Measurements from ENCODE around the gene TMOD3.
A peak's percentile ranks its signal among the peaks of the same experiment; 100 is the strongest.
"Not testable (repeated sequence)": the region's sequence is repeated elsewhere in the genome, so short reads cannot be mapped to it uniquely, and the experiment has no call there.

TMOD3 gene

DNA sequence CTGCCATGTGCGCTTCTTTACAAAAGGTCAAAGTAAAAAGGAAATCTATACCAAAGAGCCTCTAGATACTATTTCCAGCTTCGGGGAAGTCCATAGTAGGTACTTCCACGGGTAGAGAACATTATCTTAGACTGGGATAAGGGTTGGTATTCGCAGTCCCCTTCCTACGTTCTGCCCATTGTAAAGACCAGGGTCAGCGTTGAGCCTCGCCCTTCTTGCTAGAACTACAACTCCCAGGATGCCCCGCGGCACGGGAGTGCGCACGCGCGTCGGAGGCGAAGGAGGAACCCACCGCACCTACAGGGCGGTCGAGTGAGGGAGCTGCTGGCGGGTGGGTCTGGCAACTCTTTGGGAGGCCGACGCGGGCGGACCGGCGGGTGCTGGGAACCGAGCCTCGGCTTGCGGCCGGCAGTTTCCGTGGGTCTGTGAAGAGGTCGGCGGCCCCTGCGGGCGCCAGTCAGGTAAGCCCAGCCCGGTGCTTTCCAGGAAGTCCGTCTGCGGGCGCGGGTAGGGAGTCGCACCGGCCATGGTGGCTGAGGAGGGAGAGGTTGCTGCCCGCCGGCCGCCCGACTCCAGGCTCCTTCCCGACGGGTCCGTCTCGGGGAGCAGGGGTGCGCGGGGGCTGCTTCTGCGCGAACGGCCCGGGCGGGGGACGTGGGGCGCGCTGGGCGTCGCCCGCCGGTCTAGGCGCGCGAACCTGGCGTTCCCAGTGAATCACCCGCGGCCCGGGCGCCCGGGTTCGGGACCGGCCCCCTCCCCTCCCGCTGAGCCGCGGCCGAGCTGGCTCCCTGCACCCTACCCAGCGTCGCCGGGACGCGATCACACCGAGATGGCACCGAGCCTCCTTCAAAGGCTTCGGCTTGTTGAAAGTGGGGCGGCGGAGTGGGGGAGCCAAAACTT is at the start of gene TMOD3:
Gene TMOD3, plus strand, starts transcription at position 278 of the 900 bp plus-strand sequence. CDS start 33,232 bp downstream, outside the sequence.
- DNase-seq = peak; percentile 95

DNA sequence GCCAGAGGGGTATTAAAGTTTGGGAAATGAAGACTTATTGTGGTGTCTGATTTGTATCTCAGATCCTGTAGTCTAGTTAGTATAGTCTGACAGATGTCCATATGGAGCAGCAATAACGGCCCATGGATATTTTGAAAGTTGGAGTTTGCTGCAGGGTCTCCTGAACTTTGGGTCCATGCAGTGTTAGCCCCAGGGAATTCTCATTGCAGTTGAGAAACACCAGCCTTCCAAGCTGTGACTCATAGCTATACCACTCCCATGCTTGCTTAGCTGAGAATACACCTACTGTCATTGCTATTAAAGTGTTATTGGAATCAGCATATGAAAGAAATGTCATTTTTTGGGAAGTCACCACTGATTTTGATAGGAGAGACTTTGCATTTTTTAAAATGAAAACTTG is 48.8 kb upstream of the TMOD3 start:
- DNase-seq = no peak

DNA sequence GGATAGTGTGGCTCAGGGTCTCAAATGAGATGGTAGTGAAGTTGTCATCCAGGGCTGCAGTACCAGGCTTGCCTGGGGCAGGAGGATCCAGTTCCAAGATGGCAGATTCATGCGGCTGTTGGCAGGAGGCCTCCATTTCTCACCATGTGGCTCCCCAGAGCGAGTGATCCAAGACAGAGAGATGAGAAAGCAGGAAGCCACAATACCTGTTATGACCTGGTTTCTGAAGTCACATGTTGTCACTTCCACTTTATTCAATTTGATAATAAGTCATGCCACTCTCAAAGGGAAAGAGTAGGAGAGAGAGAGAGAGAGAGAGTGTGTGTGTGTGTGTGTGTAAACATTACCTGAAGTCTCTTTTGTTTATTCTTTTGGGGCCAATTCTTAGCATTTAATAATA is 47.9 kb upstream of the TMOD3 start:
- DNase-seq = no peak

DNA sequence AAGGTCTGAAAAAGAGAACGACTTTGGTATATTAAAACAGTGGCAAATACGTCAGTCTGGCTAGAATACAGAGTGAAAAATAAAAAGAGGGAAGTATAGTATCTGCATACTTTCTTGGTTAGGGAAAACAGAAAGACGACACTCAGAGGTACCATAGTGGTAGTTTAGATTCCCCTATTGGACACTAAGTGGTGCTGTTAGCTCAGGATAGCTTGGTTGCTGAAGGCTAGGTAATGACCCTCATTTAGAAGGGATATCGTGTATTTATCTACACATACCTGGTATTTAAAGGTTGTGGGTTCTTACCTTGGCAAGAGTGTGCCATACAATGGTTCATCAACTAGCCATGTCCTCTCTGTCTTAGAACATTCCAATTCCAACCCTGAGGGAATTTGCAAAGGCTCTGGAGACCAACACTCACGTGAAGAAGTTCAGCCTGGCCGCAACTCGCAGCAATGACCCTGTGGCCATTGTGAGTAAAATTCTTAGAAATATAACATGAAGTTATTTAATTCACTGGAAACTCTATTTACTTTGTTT is 47.0 kb upstream of the TMOD3 start:
- no peak for DNase-seq

DNA sequence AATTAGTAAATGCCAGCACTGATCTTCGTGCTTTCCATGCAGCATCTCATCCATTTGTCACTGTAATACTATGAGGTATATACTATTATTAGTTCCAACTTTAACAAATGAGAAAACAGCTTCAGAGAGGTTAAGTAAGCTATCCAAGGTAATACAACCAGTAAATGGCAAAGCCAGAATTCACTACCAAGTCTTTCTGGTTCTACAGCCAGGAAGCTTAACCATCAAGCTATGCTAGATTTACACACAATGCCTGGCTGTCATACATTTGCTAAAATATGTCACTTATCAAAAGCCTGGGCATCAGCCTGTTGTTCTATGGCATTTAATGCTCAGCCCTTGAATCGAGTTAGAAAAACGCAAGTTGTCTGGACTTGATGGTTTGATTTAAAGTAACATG is 45.5 kb upstream of the TMOD3 start:
- DNase-seq = no peak

DNA sequence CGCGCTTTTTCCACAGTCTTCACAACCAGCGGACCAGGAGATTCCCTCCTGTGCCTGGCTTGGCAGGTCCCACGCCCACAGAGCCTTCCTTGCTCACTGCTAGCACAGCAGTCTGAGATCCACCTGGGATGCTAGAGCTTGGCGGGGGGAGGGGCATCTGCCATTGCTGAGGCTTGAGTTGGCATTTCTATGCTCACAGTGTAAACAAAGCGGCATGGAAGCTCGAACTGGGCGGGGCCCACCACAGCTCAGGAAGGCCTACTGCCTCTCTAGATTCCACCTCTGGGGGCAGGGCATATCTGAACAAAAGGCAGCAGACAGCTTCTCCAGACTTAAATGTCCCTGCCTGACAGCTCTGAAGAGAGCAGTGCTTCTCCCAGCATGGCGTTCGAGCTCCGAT is 42.3 kb upstream of the TMOD3 start:
- DNase-seq = not testable (repeated sequence)

DNA sequence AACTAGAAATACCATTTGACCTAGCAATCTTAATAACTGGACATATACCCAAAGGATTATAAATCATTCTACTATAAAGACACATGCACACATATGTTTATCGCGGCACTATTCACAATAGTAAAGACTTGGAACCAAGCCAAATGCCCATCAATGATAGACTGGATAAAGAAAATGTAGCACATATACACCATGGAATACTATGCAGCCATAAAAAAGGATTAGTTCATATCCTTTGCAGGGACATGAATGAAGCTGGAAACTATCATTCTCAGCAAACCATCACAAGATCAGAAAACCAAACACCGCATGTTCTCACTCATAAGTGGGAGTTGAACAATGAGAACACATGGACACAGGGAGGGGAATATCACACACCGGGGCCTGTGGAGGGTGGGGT is 37.0 kb upstream of the TMOD3 start:
- not testable (repeated sequence) for DNase-seq

DNA sequence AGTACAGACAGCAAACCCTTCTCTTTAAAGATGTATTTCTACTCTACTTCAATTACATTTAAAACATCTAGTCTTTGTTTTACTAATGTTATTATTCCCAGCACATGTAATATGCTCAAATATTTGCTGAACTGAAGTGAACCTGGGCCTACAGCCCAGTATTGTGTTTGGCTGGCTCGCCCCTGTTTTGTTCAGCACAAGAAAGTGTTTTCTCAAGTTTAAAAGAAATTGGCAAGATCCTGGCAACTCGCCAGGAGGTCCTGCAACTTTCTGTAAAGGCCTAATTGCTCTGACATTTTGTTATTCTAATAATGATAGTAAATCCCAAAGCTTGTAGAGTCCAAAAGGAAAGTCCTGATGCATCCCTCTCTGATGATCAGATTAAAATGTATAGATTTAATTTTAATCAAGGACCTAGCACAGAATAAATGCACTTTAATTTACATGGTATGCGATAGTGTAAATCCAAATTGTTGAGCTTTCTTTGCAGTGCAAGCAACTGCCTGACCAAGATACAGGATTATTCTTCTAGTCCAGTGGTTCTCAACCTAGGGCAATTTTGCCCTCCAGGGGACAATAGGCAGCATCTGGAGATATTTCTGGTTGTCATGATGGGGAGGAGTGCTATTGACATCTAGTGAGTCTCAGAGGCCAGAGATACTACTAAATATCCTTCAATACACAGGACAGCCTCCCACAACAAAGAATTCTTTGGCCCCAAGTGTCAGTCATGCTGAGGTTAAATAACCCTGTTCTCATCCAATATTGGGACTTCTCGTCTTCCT is 35.7 kb upstream of the TMOD3 start:
- DNase-seq = no peak

DNA sequence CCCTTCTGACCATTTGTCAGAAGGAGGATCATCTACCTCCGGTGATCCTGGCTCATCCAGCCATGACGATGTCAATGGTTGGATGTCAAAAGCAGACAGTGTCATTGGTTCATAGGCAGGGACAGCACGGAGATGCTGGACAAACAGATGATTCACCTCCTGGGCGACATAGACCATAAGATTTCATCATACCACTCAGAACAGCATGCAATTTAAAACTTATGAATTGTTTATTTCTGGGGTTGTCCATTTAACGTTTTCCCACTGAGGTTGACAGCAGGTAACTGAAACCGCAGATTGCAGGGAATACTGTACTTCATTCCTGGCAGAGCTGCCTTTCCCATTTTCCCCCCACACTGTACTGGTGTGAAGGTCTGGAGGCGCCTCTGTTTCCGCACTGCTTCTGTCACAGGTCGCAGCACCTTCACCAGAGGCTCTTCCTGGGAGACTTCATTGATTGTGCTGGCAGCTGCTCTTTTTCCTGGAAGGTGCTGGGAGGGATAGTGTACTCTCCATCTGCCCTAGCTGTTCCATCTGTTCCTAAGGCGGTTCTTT is 32.5 kb upstream of the TMOD3 start:
- peak; percentile 52 for DNase-seq

DNA sequence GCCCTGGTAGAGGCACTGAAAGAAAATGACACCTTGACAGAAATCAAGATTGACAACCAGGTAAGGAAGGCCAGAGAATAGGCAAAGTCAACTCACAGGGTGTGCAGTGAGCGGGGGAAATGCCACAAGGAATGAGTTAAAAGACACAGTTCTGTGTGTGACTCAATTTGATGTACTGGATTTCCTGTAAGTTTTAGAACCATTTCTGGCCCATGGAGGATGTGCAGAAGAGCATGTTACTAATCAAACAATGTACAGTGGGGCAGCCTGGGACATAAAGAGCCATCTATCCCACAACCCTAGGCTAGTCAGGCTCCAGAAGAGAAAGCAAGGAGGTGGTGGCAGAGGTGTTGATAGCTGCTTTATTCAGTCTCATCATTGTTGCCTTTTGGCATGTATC is 31.2 kb upstream of the TMOD3 start:
- no peak for DNase-seq

DNA sequence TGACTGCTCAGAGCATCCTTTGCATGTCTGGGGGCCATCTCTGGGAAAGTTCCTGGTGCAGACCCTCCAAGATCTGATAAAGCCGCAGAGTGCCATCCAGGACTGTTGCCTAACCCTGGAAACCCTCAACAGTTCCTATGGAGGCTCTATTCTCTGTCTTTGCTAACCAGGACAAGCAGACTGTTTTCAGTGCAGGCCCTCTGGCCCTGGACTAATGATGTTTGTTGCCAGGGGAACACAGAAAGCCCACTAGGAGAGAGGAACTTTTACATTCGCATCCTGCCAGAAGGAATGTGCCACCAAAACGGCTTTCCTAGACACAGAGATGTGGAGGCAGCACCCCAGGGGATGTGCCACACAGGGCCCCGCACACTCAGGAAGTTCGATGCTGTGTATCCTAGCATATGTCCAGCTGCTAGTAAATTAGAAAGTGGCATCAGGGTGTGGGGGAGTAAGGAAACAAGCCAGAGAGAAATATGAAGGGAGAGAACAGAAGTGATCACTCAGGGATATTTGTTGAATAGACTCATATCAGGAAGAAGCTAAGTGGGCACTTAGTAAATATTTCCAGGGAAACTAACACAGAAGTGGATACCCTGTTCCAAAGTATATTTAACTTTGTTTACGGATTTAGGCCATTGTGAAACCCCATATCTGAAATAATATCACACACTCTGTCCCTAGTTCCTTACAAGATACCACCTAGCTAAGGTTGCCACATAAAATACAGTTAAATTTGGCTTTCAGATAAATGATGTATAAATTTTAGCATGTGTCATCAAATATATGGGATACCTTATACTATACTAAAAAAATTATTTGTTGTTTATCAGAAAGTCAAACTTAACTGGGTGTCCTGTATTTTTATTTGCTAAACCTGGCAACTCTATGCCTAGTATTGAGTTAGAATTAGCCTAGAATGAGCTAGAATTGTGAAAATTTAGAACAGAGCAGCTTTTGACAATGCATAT is 29.9 kb upstream of the TMOD3 start:
- no peak for DNase-seq

DNA sequence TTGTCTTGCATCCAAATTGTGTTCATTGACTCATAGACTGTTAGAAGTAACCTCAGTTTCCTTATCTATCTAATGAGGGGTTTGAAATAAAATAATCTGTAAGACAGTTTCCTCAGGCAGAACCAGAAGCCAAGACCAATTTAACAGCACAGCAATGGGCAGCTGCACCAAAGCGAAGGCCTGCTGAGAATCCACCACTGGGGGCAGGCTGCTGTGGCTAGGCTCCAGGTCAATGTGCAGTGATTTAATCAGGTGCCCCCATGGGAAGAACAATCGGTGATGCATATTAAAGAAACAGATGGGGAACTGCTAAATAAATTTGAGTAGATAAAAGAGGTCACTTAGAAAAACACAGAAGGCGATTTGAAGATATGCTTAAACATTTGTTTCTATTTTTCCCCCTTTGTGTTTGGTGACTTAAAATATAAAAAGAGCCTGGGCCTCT is 28.0 kb upstream of the TMOD3 start:
- no peak for DNase-seq

DNA sequence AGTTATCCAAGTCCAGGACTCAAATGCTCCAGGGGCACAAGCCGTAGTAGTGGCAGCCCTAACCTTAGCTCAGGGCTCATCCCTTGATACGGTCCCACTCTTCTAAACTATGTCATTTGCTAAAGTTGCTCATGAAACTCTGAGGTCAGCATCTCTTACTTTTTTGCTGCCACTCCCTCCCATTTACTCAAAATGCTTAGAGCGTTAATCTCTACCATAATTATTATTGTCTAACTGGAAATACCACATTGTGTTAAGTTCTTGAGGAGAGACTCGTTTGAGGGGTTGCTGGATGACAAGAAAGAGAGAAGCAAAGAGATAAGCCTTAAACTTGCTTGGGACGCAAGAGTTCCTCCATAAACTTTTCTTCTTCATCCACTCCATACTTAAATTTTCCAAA is 26.9 kb upstream of the TMOD3 start:
- DNase-seq = no peak

DNA sequence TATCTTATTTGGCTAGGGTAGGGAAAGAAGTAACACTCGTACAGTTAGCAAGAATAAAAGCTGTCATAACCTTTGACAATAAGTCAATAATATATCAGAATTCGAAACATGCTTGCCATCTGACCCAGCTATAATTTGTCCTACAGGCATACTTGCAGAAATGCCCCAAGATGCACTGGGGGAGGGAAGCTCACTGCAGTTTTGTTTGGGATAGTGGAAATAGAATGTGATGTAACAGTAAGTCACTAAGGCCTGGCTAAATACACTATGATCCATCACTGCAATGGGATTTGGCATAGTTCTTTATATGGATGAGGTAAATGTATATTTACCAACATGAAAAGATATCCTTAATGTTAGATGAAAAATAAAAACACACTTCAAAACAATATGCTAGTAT is 25.5 kb upstream of the TMOD3 start:
- DNase-seq = no peak

DNA sequence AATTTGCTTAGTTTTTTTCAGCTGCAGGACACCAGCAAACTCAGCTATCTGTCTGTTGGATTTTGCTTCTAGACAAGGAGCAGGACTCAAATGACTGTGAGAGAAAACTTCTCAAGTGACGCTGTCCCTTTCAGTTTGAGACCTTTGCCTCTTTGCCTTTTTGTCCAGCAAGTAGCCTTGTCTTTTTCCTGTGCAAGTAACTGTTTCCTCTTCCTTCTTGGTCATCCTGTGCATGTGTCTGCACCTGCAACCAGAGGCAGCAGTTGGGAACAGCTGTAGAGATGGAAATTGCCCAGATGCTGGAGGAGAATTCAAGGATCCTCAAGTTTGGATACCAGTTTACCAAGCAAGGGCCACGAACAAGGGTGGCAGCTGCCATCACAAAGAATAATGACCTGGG is 23.3 kb upstream of the TMOD3 start:
- no peak for DNase-seq

DNA sequence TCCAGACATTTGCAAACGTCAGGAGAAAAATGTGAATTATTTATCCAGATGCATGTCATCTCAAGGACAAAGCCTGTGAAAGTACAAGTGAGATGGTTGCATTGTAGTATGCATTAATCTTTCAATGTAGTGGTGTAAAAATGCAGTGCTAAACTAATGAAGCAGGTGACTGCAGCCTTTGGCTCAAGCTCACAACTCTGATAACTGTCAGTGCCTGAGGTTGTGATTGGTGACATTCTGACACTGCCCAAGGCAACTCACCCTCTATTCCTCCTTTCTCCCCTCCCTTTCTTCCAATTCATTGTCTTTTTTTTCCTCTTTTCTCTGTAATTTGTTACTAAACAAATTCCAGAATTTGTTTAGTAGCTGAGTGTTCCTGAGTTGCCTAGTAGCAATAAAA is 20.0 kb upstream of the TMOD3 start:
- no peak for DNase-seq

DNA sequence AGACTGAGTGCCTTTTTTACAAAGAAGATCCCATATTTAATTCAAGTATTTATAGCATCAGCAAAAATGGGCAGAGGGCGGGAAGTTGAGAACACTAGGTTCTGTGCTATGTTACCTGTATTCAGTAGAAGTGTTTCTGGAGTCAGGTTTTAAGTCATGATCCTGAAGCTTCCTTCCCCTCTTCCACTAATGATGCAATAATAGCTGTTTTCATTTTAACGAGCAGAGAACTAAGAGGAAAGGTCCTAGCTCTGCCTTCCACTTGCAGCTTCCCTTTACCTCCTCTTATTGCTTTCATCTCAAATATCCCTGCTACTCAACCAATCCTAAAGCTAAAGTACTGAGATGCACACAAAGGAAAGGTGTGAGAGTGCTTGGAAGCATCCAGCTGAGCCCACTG is 16.9 kb upstream of the TMOD3 start:
- DNase-seq = no peak

DNA sequence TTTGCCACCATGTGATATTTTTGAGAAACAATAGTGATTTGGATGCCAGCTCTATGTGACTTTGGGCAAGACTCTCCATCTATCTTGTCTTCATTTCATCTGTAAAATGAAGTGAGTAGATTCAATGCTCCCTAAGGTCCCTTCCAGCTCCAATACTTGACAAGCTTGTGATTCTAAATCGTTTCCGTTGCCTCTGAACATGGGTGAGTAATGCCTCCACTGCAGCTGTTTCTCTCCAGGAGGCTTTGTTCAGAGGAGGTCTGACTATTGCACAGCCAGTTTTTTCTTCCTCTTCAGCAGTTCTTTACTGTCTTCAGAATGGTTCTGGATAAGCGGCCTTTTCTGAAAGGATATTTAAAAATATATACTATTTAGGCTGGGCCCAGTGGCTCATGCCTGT is 14.8 kb upstream of the TMOD3 start:
- no peak for DNase-seq

DNA sequence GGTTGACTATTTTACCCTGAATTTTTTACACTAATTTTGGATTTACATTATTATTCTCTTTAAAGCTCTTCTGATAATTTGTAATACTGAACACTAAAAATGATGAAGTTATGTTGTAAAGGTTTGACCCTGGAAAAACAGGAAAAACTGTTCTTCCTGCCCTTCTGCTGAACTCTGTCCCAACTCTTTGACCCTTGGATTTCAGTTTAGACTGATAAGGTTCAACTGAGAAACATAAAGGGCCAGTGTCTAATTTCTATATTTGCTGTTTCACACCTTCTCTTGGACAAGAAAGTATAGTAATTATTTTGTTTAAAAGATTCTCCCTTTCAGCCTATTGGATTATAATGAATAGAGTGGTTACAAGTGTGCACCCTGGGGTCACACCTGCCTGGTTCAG is 12.8 kb upstream of the TMOD3 start:
- DNase-seq = no peak

DNA sequence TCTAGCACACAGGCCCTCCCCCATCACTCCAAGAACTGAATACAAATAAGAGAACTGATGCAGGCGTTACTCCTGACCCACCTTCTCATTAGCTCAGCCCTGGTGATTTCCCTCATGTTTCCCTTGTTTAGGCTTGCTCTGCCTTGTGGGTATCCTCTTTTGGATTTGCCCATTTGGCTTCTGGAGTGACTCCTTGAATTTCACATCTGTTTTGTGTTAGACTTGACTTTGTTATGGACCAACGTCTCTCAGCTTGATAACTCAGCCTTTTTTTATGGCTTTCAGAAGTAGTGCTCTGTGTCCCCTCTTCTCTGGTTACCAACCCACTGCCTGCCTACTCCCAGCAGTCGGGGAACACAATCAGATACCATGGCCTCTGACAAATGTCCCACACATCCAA is 11.3 kb upstream of the TMOD3 start:
- no peak for DNase-seq

DNA sequence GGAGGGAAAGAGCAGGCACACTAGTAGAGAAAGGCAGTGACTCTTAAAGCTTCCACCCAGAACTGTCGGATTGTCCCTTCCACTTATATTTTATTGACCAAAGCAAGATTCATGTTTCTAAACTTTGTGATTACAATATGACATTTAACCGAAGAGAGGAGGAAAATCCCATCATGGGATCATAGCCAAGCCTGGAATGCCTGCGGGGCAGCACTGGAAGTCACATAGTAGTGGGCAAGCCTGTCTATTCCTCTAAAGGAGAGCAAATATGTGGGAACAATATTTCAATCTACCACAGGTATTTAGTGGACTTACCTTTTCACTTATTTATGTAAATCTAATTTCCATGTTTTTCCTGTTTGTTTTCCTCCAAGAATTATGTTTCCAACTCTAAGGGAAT is 3.8 kb upstream of the TMOD3 start:
- DNase-seq = no peak

All from suppressor macrophage treated with lipopolysaccharide for 4 hours (primary cell).